Neural progenitor cell (in vitro differentiated cells): ENCODE data around the gene DLG2. TPM values are rescaled to one million over a fixed set of nuclear protein-coding genes. Genes with fewer than 3 reads are reported as not detected.

ENCODE experiments used
- DNase-seq: peaks from one replicate; pipeline ENCODE4 v3.0.0-alpha.2; 2016; ENCODE audit warnings: low spot score
- H2AFZ ChIP-seq: fragments of 200-600 bp; sonication (generic); replicated peaks from 2 replicates; pipeline ENCODE4 v1.6.1; 2016; ENCODE audit warnings: antibody characterized with exemption
- H3F3A ChIP-seq: fragments of 200-600 bp; sonication (generic); 2 replicates; pipeline ENCODE4 v1.6.1; 2016; ENCODE audit warnings: antibody characterized with exemption, low read depth
- H3K27ac ChIP-seq: fragments of 200-600 bp; sonication (generic); 2 replicates; pipeline ENCODE4 v1.5.1; 2016; ENCODE audit warnings: mild to moderate bottlenecking
- H3K27me3 ChIP-seq: fragments of 200-600 bp; sonication (generic); 2 replicates; pipeline ENCODE4 v1.6.1; 2016; ENCODE audit warnings: mild to moderate bottlenecking, moderate library complexity
- H3K36me3 ChIP-seq: fragments of 200-600 bp; sonication (generic); 2 replicates; pipeline ENCODE4 v1.5.1; 2016
- H3K4me1 ChIP-seq: fragments of 200-600 bp; sonication (generic); 2 replicates; pipeline ENCODE4 v1.6.1; 2016; ENCODE audit warnings: mixed run types
- H3K4me2 ChIP-seq: fragments of 200-600 bp; sonication (generic); 2 replicates; pipeline ENCODE4 v1.6.1; 2016
- H3K4me3 ChIP-seq: fragments of 200-600 bp; sonication (generic); 2 replicates; pipeline ENCODE4 v1.5.1; 2016
- H3K79me2 ChIP-seq: fragments of 200-600 bp; sonication (generic); 2 replicates; pipeline ENCODE4 v1.6.1; 2016; ENCODE audit warnings: low read depth
- H3K9ac ChIP-seq: fragments of 200-600 bp; sonication (generic); 2 replicates; pipeline ENCODE4 v1.6.1; 2016
- H3K9me3 ChIP-seq: fragments of 200-600 bp; sonication (generic); 2 replicates; pipeline ENCODE4 v1.5.1; 2016; ENCODE audit warnings: low read depth
- H4K20me1 ChIP-seq: fragments of 200-600 bp; sonication (generic); 2 replicates; pipeline ENCODE4 v1.6.1; 2016; ENCODE audit warnings: low read depth
- H3K27ac Mint-ChIP-seq: 3 replicates; pipeline ENCODE4 v1.8.0; 2021; ENCODE audit warnings: mixed read lengths
- H3K27me3 Mint-ChIP-seq: 2 replicates; pipeline ENCODE4 v1.8.0; 2022; ENCODE audit warnings: low read depth, mild to moderate bottlenecking, inconsistent platforms, moderate library complexity, mixed read lengths; ENCODE audit not compliant: insufficient read depth
- H3K36me3 Mint-ChIP-seq: 3 replicates; pipeline ENCODE4 v1.8.0; 2021; ENCODE audit warnings: mixed read lengths
- H3K4me1 Mint-ChIP-seq: 3 replicates; pipeline ENCODE4 v1.8.0; 2021; ENCODE audit warnings: mixed read lengths
- H3K4me3 Mint-ChIP-seq: 3 replicates; pipeline ENCODE4 v1.8.0; 2021; ENCODE audit warnings: mild to moderate bottlenecking, moderate library complexity, mixed read lengths
- H3K9me3 Mint-ChIP-seq: 3 replicates; pipeline ENCODE4 v1.8.0; 2020; ENCODE audit warnings: mixed read lengths
- CTCF ChIP-seq: fragments of 200-600 bp; sonication (generic); IDR thresholded peaks from 2 replicates; pipeline ENCODE4 v1.5.1; 2017; ENCODE audit warnings: antibody characterized with exemption, mild to moderate bottlenecking
- EZH2 ChIP-seq: fragments of 200-600 bp; sonication (generic); IDR thresholded peaks from 2 replicates; pipeline ENCODE4 v1.6.1; 2017; ENCODE audit warnings: antibody characterized with exemption, mild to moderate bottlenecking, moderate library complexity
- EZH2phosphoT487 ChIP-seq: fragments of 200-600 bp; sonication (generic); IDR thresholded peaks from 2 replicates; pipeline ENCODE4 v1.6.1; 2017; ENCODE audit warnings: antibody characterized with exemption
- total RNA-seq: library from RNA; depleted of rRNA; stranded (reverse); fragments of >200 nt; gene quantifications from 2 replicates; pipeline ENCODE4 v1.2.3, GENCODE V29; 2015; ENCODE audit warnings: low replicate concordance

Gene DLG2
- total RNA-seq, 1 donor from 2014 or later, result 7.5 TPM

- DNase-seq, result no peak
- no peaks in the 10 kb centered on the region for H3K9me3 ChIP-seq
- no peaks in the 10 kb centered on the region for H4K20me1 ChIP-seq
- H3K36me3 Mint-ChIP-seq, result no peaks in the 10 kb centered on the region
- H3F3A ChIP-seq, result no peaks in the 10 kb centered on the region
- peaks cover 2% of the 10 kb centered on the region for H3K27me3 Mint-ChIP-seq
- no peaks in the 10 kb centered on the region for H3K79me2 ChIP-seq
- H3K4me3 ChIP-seq, result no peak overlapping the region
- TF ChIP-seq EZH2phosphoT487 (no peak), CTCF (no peak), EZH2 (no peak)
- no peak overlapping the region for H3K4me3 Mint-ChIP-seq
- peaks cover 9% of the 10 kb centered on the region for H3K4me1 ChIP-seq
- no peak overlapping the region for H2AFZ ChIP-seq
- H3K4me2 ChIP-seq, result no peak overlapping the region
- H3K27ac Mint-ChIP-seq, result no peak overlapping the region
- H3K9ac ChIP-seq, result no peak overlapping the region
- H3K9me3 Mint-ChIP-seq, result no peaks in the 10 kb centered on the region
- no peak overlapping the region for H3K27ac ChIP-seq
- no peaks in the 10 kb centered on the region for H3K27me3 ChIP-seq
- peaks cover 9% of the 10 kb centered on the region for H3K4me1 Mint-ChIP-seq
- H3K36me3 ChIP-seq, result no peaks in the 10 kb centered on the region
Measured at GRCh38 chr11:84581083-84581482, 1046.1 kb downstream of the DLG2 start.

- TF ChIP-seq EZH2, result no peak
- no peak for TF ChIP-seq EZH2phosphoT487
- TF ChIP-seq CTCF, result no peak
- DNase-seq, result peak; percentile 39
- Histone ChIP-seq H3K4me1 (peaks cover 9% of the 10 kb centered on the region), H4K20me1 (no peaks in the 10 kb centered on the region), H3K9ac (no peak overlapping the region), H3K27ac (no peak overlapping the region), H3K4me2 (peak overlapping the region; percentile 50), H3K4me3 (no peak overlapping the region), H3K27me3 (no peaks in the 10 kb centered on the region), H3K36me3 (no peaks in the 10 kb centered on the region), H3F3A (no peaks in the 10 kb centered on the region), H3K9me3 (no peaks in the 10 kb centered on the region), H2AFZ (peak overlapping the region; percentile 83), H3K79me2 (no peaks in the 10 kb centered on the region)
- Mint-ChIP-seq H3K4me1 (peaks cover 9% of the 10 kb centered on the region), H3K27me3 (peaks cover 2% of the 10 kb centered on the region), H3K36me3 (no peaks in the 10 kb centered on the region), H3K4me3 (no peak overlapping the region), H3K9me3 (no peaks in the 10 kb centered on the region), H3K27ac (peak overlapping the region; percentile 18)
Measured at GRCh38 chr11:84580428-84580827, 1046.7 kb downstream of the DLG2 start.

GRCh38 chr11:84573868-84574267 lies 1053.3 kb downstream of the DLG2 start:
- Histone ChIP-seq H3K4me1 (peaks cover 3% of the 10 kb centered on the region), H3K27me3 (no peaks in the 10 kb centered on the region), H3K27ac (no peak overlapping the region), H4K20me1 (no peaks in the 10 kb centered on the region), H3K4me2 (no peak overlapping the region), H3K9ac (no peak overlapping the region), H3K9me3 (no peaks in the 10 kb centered on the region), H3K4me3 (no peak overlapping the region), H3K36me3 (no peaks in the 10 kb centered on the region), H2AFZ (no peak overlapping the region), H3F3A (peaks cover 3% of the 10 kb centered on the region), H3K79me2 (no peaks in the 10 kb centered on the region)
- H3K27ac Mint-ChIP-seq, result no peak overlapping the region
- TF ChIP-seq EZH2 (no peak), CTCF (no peak), EZH2phosphoT487 (no peak)
- H3K4me3 Mint-ChIP-seq, result no peak overlapping the region
- no peaks in the 10 kb centered on the region for H3K36me3 Mint-ChIP-seq
- no peaks in the 10 kb centered on the region for H3K27me3 Mint-ChIP-seq
- H3K9me3 Mint-ChIP-seq, result no peaks in the 10 kb centered on the region
- DNase-seq, result no peak
- no peaks in the 10 kb centered on the region for H3K4me1 Mint-ChIP-seq
